H1 (cell line): ENCODE measurements around the gene PGAP2. TPM values are rescaled to one million over a fixed set of nuclear protein-coding genes. Genes with fewer than 3 reads are reported as not detected.

Source experiments
- EP300 ChIP-seq, 2 experiments: IDR thresholded peaks; 1 replicate in 1 of 2; 2 replicates in 1 of 2; pipeline ENCODE4 v1.6.1; 2011 to 2012; ENCODE audit warnings: low read depth in 2 of 2, low read length in 2 of 2, mild to moderate bottlenecking in 2 of 2, borderline replicate concordance in 1 of 2, inconsistent platforms in 1 of 2, moderate library complexity in 1 of 2
- RNF2 ChIP-seq: fragments of 200-900, 300-1000 bp; sonication (generic); IDR thresholded peaks from 2 replicates; pipeline ENCODE4 v1.7.1; 2016; ENCODE audit warnings: borderline replicate concordance, low read depth, mild to moderate bottlenecking, antibody characterized with exemption, low read length; ENCODE audit not compliant: poor library complexity, severe bottlenecking; ENCODE audit errors: missing control alignments
- SP1 ChIP-seq: IDR thresholded peaks from 2 replicates; pipeline ENCODE4 v1.6.1; 2011; ENCODE audit warnings: low read depth, low read length
- SUZ12 ChIP-seq: fragments of 200-600 bp; sonication (generic); IDR thresholded peaks from 2 replicates; pipeline ENCODE4 v1.6.1; 2012; ENCODE audit warnings: mild to moderate bottlenecking, inconsistent platforms, low read length, moderate library complexity, mixed read lengths
- TAF7 ChIP-seq: optimal IDR thresholded peaks from 2 replicates; pipeline ENCODE3; 2011; ENCODE audit warnings: low read depth, mild to moderate bottlenecking, inconsistent platforms, low read length, moderate library complexity, borderline replicate concordance
- polyA plus RNA-seq, 7 experiments: library from polyadenylated mRNA; depleted of rRNA in 3 of 7; stranded (reverse) in 5 of 7; unstranded in 2 of 7; fragments of >200 nt in 5 of 7; fragments of 200-250 nt in 2 of 7; gene quantifications; 1 replicate in 5 of 7; 2 replicates in 1 of 7; 4 replicates in 1 of 7; pipeline versions ENCODE4 v1.2.1 to v1.2.3, GENCODE V29; 2011 to 2013; ENCODE audit warnings: missing spikeins in 2 of 7, mixed read lengths in 2 of 7
- total RNA-seq: library from RNA; stranded (reverse); fragmentation: NEBNext Ultra II Directional; extraction: Animal tissue kit (Norgen Biotek cat#: 25700); gene quantifications from 2 replicates; pipeline ENCODE4 v1.2.1, GENCODE V29; 2021
- TF ChIP-seq, protein P1 (sequence below): IDR thresholded peaks from 2 replicates; pipeline ENCODE4 v1.6.1; 2011; ENCODE audit warnings: low read depth, mild to moderate bottlenecking, low read length; ENCODE audit not compliant: insufficient read depth

PGAP2 gene
- total and polyA plus RNA-seq, 2 of the 8 experiments (the other 6 are each of a cell fraction or from before 2014, with no cell fraction given): 56.5 to 106 TPM

DNA sequence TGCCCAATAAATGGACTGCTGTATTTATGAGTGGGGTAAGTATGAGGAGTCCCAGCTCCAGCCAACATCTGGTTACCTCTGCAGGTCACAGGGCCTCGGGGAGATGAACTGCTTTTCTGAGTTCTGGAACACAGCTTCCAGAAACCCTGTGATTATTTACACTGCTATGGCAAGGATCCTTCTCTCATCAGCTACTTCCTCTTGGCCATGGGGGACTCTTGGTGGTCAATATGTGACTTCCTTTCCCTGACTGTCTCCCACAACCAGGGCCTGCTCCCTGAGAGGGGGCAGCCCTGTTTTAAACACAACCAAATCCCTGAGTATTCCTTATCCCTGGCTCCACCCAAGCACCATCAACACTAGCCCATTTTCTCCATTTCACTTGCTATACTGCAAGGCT is 22.4 kb downstream of the PGAP2 start (continued):
- no peak for TF ChIP-seq EP300 (IDR thresholded peaks at IDR 0.05; ENCODE audit: borderline replicate concordance in 1 of 2, low read depth in 2 of 2, low read length in 2 of 2)
- TF ChIP-seq, protein P1, sequence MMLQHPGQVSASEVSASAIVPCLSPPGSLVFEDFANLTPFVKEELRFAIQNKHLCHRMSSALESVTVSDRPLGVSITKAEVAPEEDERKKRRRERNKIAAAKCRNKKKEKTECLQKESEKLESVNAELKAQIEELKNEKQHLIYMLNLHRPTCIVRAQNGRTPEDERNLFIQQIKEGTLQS: no peak
- TF ChIP-seq RNF2: no peak
- no peak for TF ChIP-seq SUZ12
- TF ChIP-seq SP1: no peak
- TF ChIP-seq TAF7: no peak
